ENCODE measurements around the gene NRDC. TPM values are rescaled to one million over a fixed set of nuclear protein-coding genes. Genes with fewer than 3 reads are reported as not detected.

NRDC gene
- total and polyA plus RNA-seq, 2 experiments from 2014 or later = 51.3 to 113 TPM

DNA sequence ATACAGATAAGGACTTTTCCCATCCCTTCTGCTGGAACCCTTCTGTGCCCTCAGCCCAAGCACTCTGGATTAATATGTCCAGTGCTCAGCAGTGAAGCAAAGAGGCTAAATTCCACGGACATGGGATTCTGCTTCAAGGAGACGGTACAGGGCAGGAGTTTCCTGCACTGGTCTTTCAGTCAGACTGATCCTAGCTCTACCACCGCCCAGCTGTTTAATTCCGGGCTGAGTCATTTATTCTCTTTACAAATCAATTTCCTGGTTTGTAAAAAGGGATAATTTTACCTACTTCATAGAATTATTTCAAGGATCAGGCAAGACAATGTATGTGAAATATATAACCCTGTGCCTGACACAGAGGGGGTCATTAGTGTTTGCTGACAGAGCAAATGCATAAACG is 41.6 kb upstream of the NRDC start:
- no peaks in the 10 kb centered on the region for H3K4me1 ChIP-seq (ENCODE audit: low read depth)
- DNase-seq (ENCODE audit: low read depth in 1 of 2, low spot score in 1 of 2) = no peak
- H3K4me3 ChIP-seq = no peak overlapping the region
- H3K36me3 ChIP-seq = no peaks in the 10 kb centered on the region
- TF ChIP-seq, protein P1, sequence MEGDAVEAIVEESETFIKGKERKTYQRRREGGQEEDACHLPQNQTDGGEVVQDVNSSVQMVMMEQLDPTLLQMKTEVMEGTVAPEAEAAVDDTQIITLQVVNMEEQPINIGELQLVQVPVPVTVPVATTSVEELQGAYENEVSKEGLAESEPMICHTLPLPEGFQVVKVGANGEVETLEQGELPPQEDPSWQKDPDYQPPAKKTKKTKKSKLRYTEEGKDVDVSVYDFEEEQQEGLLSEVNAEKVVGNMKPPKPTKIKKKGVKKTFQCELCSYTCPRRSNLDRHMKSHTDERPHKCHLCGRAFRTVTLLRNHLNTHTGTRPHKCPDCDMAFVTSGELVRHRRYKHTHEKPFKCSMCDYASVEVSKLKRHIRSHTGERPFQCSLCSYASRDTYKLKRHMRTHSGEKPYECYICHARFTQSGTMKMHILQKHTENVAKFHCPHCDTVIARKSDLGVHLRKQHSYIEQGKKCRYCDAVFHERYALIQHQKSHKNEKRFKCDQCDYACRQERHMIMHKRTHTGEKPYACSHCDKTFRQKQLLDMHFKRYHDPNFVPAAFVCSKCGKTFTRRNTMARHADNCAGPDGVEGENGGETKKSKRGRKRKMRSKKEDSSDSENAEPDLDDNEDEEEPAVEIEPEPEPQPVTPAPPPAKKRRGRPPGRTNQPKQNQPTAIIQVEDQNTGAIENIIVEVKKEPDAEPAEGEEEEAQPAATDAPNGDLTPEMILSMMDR (IDR thresholded peaks at IDR 0.05; ENCODE audit: low read depth, low read length) = no peak
- no peaks in the 10 kb centered on the region for H3K27me3 ChIP-seq
- no peaks in the 10 kb centered on the region for H3K9me3 ChIP-seq (ENCODE audit: low read depth)
- no peak overlapping the region for H3K27ac ChIP-seq

DNA sequence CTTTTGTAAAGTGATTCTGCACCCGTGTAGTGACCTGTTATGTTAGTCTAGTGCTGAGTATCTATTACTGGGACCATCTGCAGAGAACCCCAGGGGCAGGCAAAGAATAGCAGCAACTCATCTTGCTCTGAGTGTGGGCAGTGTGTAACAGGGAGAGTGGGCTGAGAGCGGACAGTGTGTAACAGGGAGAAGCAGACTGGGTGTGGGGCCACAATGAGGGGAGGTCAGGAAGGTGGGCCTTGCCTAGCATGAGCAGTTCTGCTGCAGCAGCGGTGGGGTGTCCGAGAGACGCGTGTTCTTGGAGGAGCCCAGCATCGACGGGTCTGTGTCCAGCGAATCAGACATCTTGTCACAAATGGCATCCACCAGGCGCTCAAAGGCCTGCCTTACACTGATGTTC is 41.2 kb upstream of the NRDC start:
- H3K9me3 ChIP-seq (ENCODE audit: low read depth) = no peaks in the 10 kb centered on the region
- no peak for DNase-seq (ENCODE audit: low read depth in 1 of 2, low spot score in 1 of 2)
- H3K27ac ChIP-seq = no peak overlapping the region
- no peaks in the 10 kb centered on the region for H3K4me1 ChIP-seq (ENCODE audit: low read depth)
- H3K4me3 ChIP-seq = no peak overlapping the region
- H3K27me3 ChIP-seq = no peaks in the 10 kb centered on the region
- TF ChIP-seq, protein P1 (IDR thresholded peaks at IDR 0.05; ENCODE audit: low read depth, low read length) = no peak
- no peaks in the 10 kb centered on the region for H3K36me3 ChIP-seq

DNA sequence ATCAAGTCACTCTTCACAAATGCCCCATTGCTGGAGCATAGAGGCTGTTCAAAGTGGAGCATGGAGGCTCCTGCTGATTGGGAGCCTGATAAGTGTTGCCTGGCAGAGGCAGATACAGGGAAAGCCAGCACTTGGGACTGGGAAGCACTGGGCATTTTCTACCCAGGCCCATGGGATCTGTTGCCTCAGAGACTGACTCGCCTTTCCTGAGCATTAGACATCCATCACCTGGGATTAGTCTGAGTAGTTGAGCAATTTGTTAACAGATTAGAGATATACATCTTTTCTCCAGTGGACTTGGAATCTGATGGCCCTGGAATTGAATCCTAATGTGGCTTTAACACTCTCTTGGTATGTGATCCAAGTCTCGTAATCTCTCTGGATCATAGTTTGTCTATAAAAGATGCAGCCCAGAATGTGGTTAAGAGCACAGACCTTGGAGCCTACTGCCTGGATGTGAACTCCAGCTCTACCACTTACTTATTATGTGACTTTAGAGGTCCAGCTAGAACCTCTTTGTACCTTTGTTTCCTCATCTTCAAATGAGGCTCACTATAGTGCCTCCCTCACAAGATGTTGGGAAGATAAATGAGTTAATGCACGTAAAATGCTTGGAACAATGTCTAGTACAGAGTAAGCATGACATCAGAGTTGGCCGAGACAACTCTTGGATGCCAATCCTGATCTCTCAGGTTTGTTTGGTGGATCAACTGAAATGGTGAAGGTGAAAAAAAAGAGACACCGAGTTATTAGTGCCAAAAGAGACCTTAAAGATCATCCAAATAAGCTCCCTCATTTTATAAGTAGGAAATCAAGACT is 38.3 kb upstream of the NRDC start:
- Histone ChIP-seq H3K36me3 (no peaks in the 10 kb centered on the region), H3K27ac (no peak overlapping the region), H3K4me1 (ENCODE audit: low read depth) (no peaks in the 10 kb centered on the region), H3K9me3 (ENCODE audit: low read depth) (no peaks in the 10 kb centered on the region), H3K27me3 (no peaks in the 10 kb centered on the region), H3K4me3 (no peak overlapping the region)
- no peak for DNase-seq (ENCODE audit: low read depth in 1 of 2, low spot score in 1 of 2)
- TF ChIP-seq, protein P1 (IDR thresholded peaks at IDR 0.05; ENCODE audit: low read depth, low read length) = no peak

DNA sequence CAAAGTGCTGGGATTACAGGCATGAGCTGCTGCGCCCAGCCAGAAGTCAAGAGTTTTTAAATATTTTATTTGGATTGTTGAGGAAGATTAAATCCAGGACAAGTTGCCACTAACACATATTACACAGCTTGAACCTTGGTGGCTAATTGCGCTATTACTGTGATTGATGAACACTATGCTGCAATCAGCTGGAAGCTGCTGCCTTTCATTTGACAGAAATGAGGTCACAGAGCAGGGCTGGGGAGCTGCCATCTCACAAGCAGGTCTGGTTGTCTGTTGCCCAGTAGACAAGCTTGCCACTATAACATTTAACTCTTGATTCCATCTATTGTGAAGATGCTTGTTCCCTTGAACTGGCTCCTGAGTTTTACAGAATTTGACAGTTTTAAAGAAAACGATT is 37.4 kb upstream of the NRDC start:
- H3K4me1 ChIP-seq (ENCODE audit: low read depth) = no peaks in the 10 kb centered on the region
- H3K4me3 ChIP-seq = no peak overlapping the region
- no peaks in the 10 kb centered on the region for H3K9me3 ChIP-seq (ENCODE audit: low read depth)
- no peaks in the 10 kb centered on the region for H3K27me3 ChIP-seq
- H3K27ac ChIP-seq = no peak overlapping the region
- DNase-seq (ENCODE audit: low read depth in 1 of 2, low spot score in 1 of 2) = no peak
- TF ChIP-seq, protein P1 (IDR thresholded peaks at IDR 0.05; ENCODE audit: low read depth, low read length) = no peak
- H3K36me3 ChIP-seq = no peaks in the 10 kb centered on the region

DNA sequence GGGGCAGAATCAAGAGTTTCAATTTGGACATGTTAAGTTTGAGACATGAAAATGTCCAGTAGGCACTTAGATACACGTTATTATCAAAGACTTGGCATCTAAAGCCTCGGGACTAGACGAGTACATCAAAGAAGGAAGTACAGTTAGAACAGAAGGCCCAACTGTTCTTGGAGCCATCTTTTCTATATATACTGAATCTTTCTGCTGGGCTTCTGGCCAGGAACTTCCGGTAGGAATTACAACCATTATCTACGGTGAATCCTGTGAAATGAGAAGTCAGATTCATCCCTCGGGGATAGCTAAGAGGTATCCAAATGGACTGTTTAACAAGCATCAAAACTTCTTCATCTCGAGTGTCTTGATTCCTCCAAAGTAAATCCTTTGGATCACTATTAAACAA is 34.4 kb upstream of the NRDC start:
- no peak overlapping the region for H3K27ac ChIP-seq
- no peak overlapping the region for H3K4me3 ChIP-seq
- DNase-seq (ENCODE audit: low read depth in 1 of 2, low spot score in 1 of 2) = no peak
- H3K4me1 ChIP-seq (ENCODE audit: low read depth) = no peaks in the 10 kb centered on the region
- no peaks in the 10 kb centered on the region for H3K27me3 ChIP-seq
- TF ChIP-seq, protein P1 (IDR thresholded peaks at IDR 0.05; ENCODE audit: low read depth, low read length) = no peak
- H3K36me3 ChIP-seq = no peaks in the 10 kb centered on the region
- no peaks in the 10 kb centered on the region for H3K9me3 ChIP-seq (ENCODE audit: low read depth)

All from cardiac muscle cell (in vitro differentiated cells and primary cell).